Coronary artery (tissue), 2 donors: Measurements from ENCODE around the gene AATF.

Experiments
- DNase-seq: peaks from one replicate; pipeline ENCODE4 v3.0.0-alpha.2; 2017; ENCODE audit warnings: low spot score
- H3K27ac ChIP-seq, 2 donors: fragments of 200-600 bp; sonication (generic); one replicate each; pipeline ENCODE4 v1.5.1; 2016 to 2019
- H3K4me3 ChIP-seq: fragments of 200-600 bp; sonication (generic); 2 replicates; pipeline ENCODE4 v1.5.1; 2016; ENCODE audit warnings: mild to moderate bottlenecking, moderate library complexity
- CTCF ChIP-seq: fragments of 200-600 bp; sonication (generic); IDR thresholded peaks from one replicate; pipeline ENCODE4 v1.5.1; 2019; ENCODE audit warnings: antibody characterized with exemption

The AATF gene

GRCh38 chr17:36922175-36922574 is 26.6 kb upstream of the AATF start:
- no peak overlapping the region for H3K4me3 ChIP-seq
- DNase-seq: no peak
- TF ChIP-seq CTCF: no peak
- no peak overlapping the region for H3K27ac ChIP-seq

- TF ChIP-seq CTCF: no peak
- DNase-seq: no peak
These were observed 24.9 kb upstream of the AATF start for GRCh38 chr17:36923814-36924221.

GRCh38 chr17:36926226-36926625 is 22.5 kb upstream of the AATF start:
- H3K4me3 ChIP-seq: no peak overlapping the region
- DNase-seq: no peak
- TF ChIP-seq CTCF: no peak
- H3K27ac ChIP-seq: no peak overlapping the region

More at GRCh38 chr17:36923814-36924221, 24.9 kb upstream of the AATF start:
- H3K4me3 ChIP-seq: no peak overlapping the region
- H3K27ac ChIP-seq: no peak overlapping the region

GRCh38 chr17:36926701-36927100 is 22.1 kb upstream of the AATF start:
- Histone ChIP-seq H3K4me3 (no peak overlapping the region), H3K27ac (no peak overlapping the region)
- no peak for TF ChIP-seq CTCF
- no peak for DNase-seq

GRCh38 chr17:36928471-36929345 is 20.0 kb upstream of the AATF start:
- Histone ChIP-seq H3K27ac (no peak overlapping the region), H3K4me3 (no peak overlapping the region)
- no peak for TF ChIP-seq CTCF
- no peak for DNase-seq

- no peak overlapping the region for H3K4me3 ChIP-seq
- TF ChIP-seq CTCF: no peak
- H3K27ac ChIP-seq: no peak overlapping the region
- no peak for DNase-seq
These were observed 18.7 kb upstream of the AATF start for GRCh38 chr17:36929851-36930582.

- Histone ChIP-seq H3K27ac (no peak overlapping the region), H3K4me3 (no peak overlapping the region)
- DNase-seq: no peak
- no peak for TF ChIP-seq CTCF
These were observed 18.2 kb upstream of the AATF start for GRCh38 chr17:36930583-36930900.
